ENCODE measurements around the gene EMX2.

The EMX2 gene

GRCh38 chr10:117532451-117533107 lies 10.0 kb upstream of the EMX2 start:
- no peak for DNase-seq

- no peak for DNase-seq
Measured at GRCh38 chr10:117533507-117534281, 8.9 kb upstream of the EMX2 start.

GRCh38 chr10:117534321-117535297 lies 7.9 kb upstream of the EMX2 start:
- DNase-seq: no peak

GRCh38 chr10:117535298-117536071 lies 7.1 kb upstream of the EMX2 start:
- no peak for DNase-seq

- no peak for DNase-seq
Measured at GRCh38 chr10:117536072-117536865, 6.3 kb upstream of the EMX2 start.

GRCh38 chr10:117536866-117537435 lies 5.6 kb upstream of the EMX2 start:
- DNase-seq: no peak

- DNase-seq: peak in 1 of 2 experiments; percentile 0
Measured at GRCh38 chr10:117537436-117537903, 5.1 kb upstream of the EMX2 start.

- DNase-seq: no peak
Measured at GRCh38 chr10:117537904-117538524, 4.5 kb upstream of the EMX2 start.

- DNase-seq: no peak
Measured at GRCh38 chr10:117539361-117539773, 3.2 kb upstream of the EMX2 start.

- DNase-seq: no peak
Measured at GRCh38 chr10:117539903-117540639, 2.5 kb upstream of the EMX2 start.

- DNase-seq: no peak
Measured at GRCh38 chr10:117540640-117541404, 1.7 kb upstream of the EMX2 start.

GRCh38 chr10:117541405-117541908 lies 1.1 kb upstream of the EMX2 start:
- DNase-seq: no peak

GRCh38 chr10:117541909-117542705 lies 439 bp upstream of the EMX2 start:
- DNase-seq: no peak

- DNase-seq: no peak
Measured at GRCh38 chr10:117543225-117544003, 868 bp downstream of the EMX2 start.

GRCh38 chr10:117544004-117544701 lies 1.6 kb downstream of the EMX2 start:
- no peak for DNase-seq

- DNase-seq: no peak
Measured at GRCh38 chr10:117544711-117545140, 2.2 kb downstream of the EMX2 start.

All from SW 1271 (cell line).